ENCODE measurements around the gene KCNAB1. TPM values are rescaled to one million over a fixed set of nuclear protein-coding genes. Genes with fewer than 3 reads are reported as not detected.
A peak's percentile ranks its signal among the peaks of the same experiment; 100 is the strongest.

The KCNAB1 gene
- total RNA-seq, 1 donor from 2014 or later: 2.4 TPM

GRCh38 chr3:156474560-156475389 lies 354.4 kb downstream of the KCNAB1 start:
- no peaks in the 10 kb centered on the region for H3K36me3 ChIP-seq

GRCh38 chr3:156477323-156477722 lies 356.9 kb downstream of the KCNAB1 start:
- no peaks in the 10 kb centered on the region for H3K27me3 ChIP-seq (ENCODE audit: low read depth)
- H3K4me3 ChIP-seq: no peak overlapping the region
- no peaks in the 10 kb centered on the region for H3K9me3 ChIP-seq (replicated peaks)
- H3K4me1 ChIP-seq: no peaks in the 10 kb centered on the region
- TF ChIP-seq CTCF (IDR thresholded peaks at IDR 0.05; ENCODE audit: borderline replicate concordance): no peak
- no peak overlapping the region for H3K27ac ChIP-seq (replicated peaks)
- H3K36me3 ChIP-seq: no peaks in the 10 kb centered on the region
- intact Hi-C loops (cut with micrococcal nuclease): no loop called here
- DNase-seq: no peak

More at GRCh38 chr3:156474560-156475389, 354.4 kb downstream of the KCNAB1 start:
- Histone ChIP-seq H3K4me1 (peaks cover 4% of the 10 kb centered on the region), H3K27ac (replicated peaks) (no peak overlapping the region), H3K4me3 (no peak overlapping the region), H3K9me3 (replicated peaks) (no peaks in the 10 kb centered on the region), H3K27me3 (ENCODE audit: low read depth) (no peaks in the 10 kb centered on the region)
- intact Hi-C loops (cut with micrococcal nuclease): no loop called here
- peak; percentile 48 for TF ChIP-seq CTCF (IDR thresholded peaks at IDR 0.05; ENCODE audit: borderline replicate concordance)
- DNase-seq: no peak

- Histone ChIP-seq H3K27me3 (ENCODE audit: low read depth) (no peaks in the 10 kb centered on the region), H3K36me3 (no peaks in the 10 kb centered on the region), H3K27ac (replicated peaks) (no peak overlapping the region), H3K9me3 (replicated peaks) (no peaks in the 10 kb centered on the region), H3K4me3 (no peak overlapping the region), H3K4me1 (peaks cover 6% of the 10 kb centered on the region)
- no peak for TF ChIP-seq CTCF (IDR thresholded peaks at IDR 0.05; ENCODE audit: borderline replicate concordance)
- intact Hi-C loops (cut with micrococcal nuclease): no loop called here
- no peak for DNase-seq
These were observed 358.5 kb downstream of the KCNAB1 start for GRCh38 chr3:156478891-156479290.

- DNase-seq: no peak
- intact Hi-C loops (cut with micrococcal nuclease): no loop called here
- Histone ChIP-seq H3K36me3 (no peaks in the 10 kb centered on the region), H3K9me3 (replicated peaks) (no peaks in the 10 kb centered on the region), H3K27ac (replicated peaks) (no peak overlapping the region), H3K27me3 (ENCODE audit: low read depth) (no peaks in the 10 kb centered on the region), H3K4me3 (no peak overlapping the region), H3K4me1 (peaks cover 13% of the 10 kb centered on the region)
- no peak for TF ChIP-seq CTCF (IDR thresholded peaks at IDR 0.05; ENCODE audit: borderline replicate concordance)
These were observed 359.2 kb downstream of the KCNAB1 start for GRCh38 chr3:156479604-156480003.

GRCh38 chr3:156480949-156481348 lies 360.6 kb downstream of the KCNAB1 start:
- intact Hi-C loops (cut with micrococcal nuclease): no loop called here
- TF ChIP-seq CTCF (IDR thresholded peaks at IDR 0.05; ENCODE audit: borderline replicate concordance): no peak
- H3K27me3 ChIP-seq (ENCODE audit: low read depth): no peaks in the 10 kb centered on the region
- no peak overlapping the region for H3K4me3 ChIP-seq
- H3K27ac ChIP-seq (replicated peaks): no peak overlapping the region
- no peak for DNase-seq
- no peaks in the 10 kb centered on the region for H3K9me3 ChIP-seq (replicated peaks)
- H3K36me3 ChIP-seq: no peaks in the 10 kb centered on the region
- H3K4me1 ChIP-seq: peaks cover 13% of the 10 kb centered on the region
